ENCODE measurements around the gene CAMTA1.

Gene CAMTA1

GRCh38 chr1:7025013-7025412 is 239.8 kb downstream of the CAMTA1 start:
- Histone ChIP-seq H3K27me3 (ENCODE audit: control insufficient read depth, insufficient read depth, low read length) (no peaks in the 10 kb centered on the region), H3K9me3 (ENCODE audit: control insufficient read depth, insufficient read depth, low read depth, low read length) (no peaks in the 10 kb centered on the region), H3K27ac (ENCODE audit: low read depth, low read length) (no peak overlapping the region), H3K36me3 (ENCODE audit: control insufficient read depth, insufficient read depth, low read length) (no peaks in the 10 kb centered on the region), H3K4me1 (ENCODE audit: control insufficient read depth, insufficient read depth, low read length) (peaks cover 15% of the 10 kb centered on the region), H3K9ac (ENCODE audit: low read length) (no peak overlapping the region), H3K4me3 (ENCODE audit: low read depth, low read length) (no peak overlapping the region)

GRCh38 chr1:7026169-7026568 is 240.9 kb downstream of the CAMTA1 start:
- Histone ChIP-seq H3K9me3 (ENCODE audit: control insufficient read depth, insufficient read depth, low read depth, low read length) (no peaks in the 10 kb centered on the region), H3K27ac (ENCODE audit: low read depth, low read length) (no peak overlapping the region), H3K4me3 (ENCODE audit: low read depth, low read length) (no peak overlapping the region), H3K27me3 (ENCODE audit: control insufficient read depth, insufficient read depth, low read length) (no peaks in the 10 kb centered on the region), H3K9ac (ENCODE audit: low read length) (no peak overlapping the region), H3K4me1 (ENCODE audit: control insufficient read depth, insufficient read depth, low read length) (peaks cover 14% of the 10 kb centered on the region), H3K36me3 (ENCODE audit: control insufficient read depth, insufficient read depth, low read length) (no peaks in the 10 kb centered on the region)

GRCh38 chr1:7032992-7033391 is 247.7 kb downstream of the CAMTA1 start:
- H3K4me1 ChIP-seq (ENCODE audit: control insufficient read depth, insufficient read depth, low read length): no peaks in the 10 kb centered on the region
- H3K27ac ChIP-seq (ENCODE audit: low read depth, low read length): no peak overlapping the region
- no peaks in the 10 kb centered on the region for H3K36me3 ChIP-seq (ENCODE audit: control insufficient read depth, insufficient read depth, low read length)
- H3K9me3 ChIP-seq (ENCODE audit: control insufficient read depth, insufficient read depth, low read depth, low read length): peaks cover 7% of the 10 kb centered on the region
- no peak overlapping the region for H3K4me3 ChIP-seq (ENCODE audit: low read depth, low read length)
- H3K27me3 ChIP-seq (ENCODE audit: control insufficient read depth, insufficient read depth, low read length): no peaks in the 10 kb centered on the region
- no peak overlapping the region for H3K9ac ChIP-seq (ENCODE audit: low read length)

GRCh38 chr1:7036386-7036785 is 251.1 kb downstream of the CAMTA1 start:
- no peaks in the 10 kb centered on the region for H3K27me3 ChIP-seq (ENCODE audit: control insufficient read depth, insufficient read depth, low read length)
- no peak overlapping the region for H3K9ac ChIP-seq (ENCODE audit: low read length)

GRCh38 chr1:7039590-7040220 is 254.5 kb downstream of the CAMTA1 start:
- Histone ChIP-seq H3K9me3 (ENCODE audit: control insufficient read depth, insufficient read depth, low read depth, low read length) (no peaks in the 10 kb centered on the region), H3K4me3 (ENCODE audit: low read depth, low read length) (no peak overlapping the region), H3K9ac (ENCODE audit: low read length) (no peak overlapping the region), H3K27me3 (ENCODE audit: control insufficient read depth, insufficient read depth, low read length) (no peaks in the 10 kb centered on the region), H3K36me3 (ENCODE audit: control insufficient read depth, insufficient read depth, low read length) (no peaks in the 10 kb centered on the region), H3K4me1 (ENCODE audit: control insufficient read depth, insufficient read depth, low read length) (peaks cover 22% of the 10 kb centered on the region), H3K27ac (ENCODE audit: low read depth, low read length) (no peak overlapping the region)

More at GRCh38 chr1:7036386-7036785, 251.1 kb downstream of the CAMTA1 start:
- no peak overlapping the region for H3K4me3 ChIP-seq (ENCODE audit: low read depth, low read length)
- peaks cover 7% of the 10 kb centered on the region for H3K9me3 ChIP-seq (ENCODE audit: control insufficient read depth, insufficient read depth, low read depth, low read length)
- H3K36me3 ChIP-seq (ENCODE audit: control insufficient read depth, insufficient read depth, low read length): no peaks in the 10 kb centered on the region
- no peaks in the 10 kb centered on the region for H3K4me1 ChIP-seq (ENCODE audit: control insufficient read depth, insufficient read depth, low read length)
- H3K27ac ChIP-seq (ENCODE audit: low read depth, low read length): no peak overlapping the region

GRCh38 chr1:7040969-7041695 is 255.9 kb downstream of the CAMTA1 start:
- Histone ChIP-seq H3K4me3 (ENCODE audit: low read depth, low read length) (no peak overlapping the region), H3K4me1 (ENCODE audit: control insufficient read depth, insufficient read depth, low read length) (peaks cover 22% of the 10 kb centered on the region), H3K9me3 (ENCODE audit: control insufficient read depth, insufficient read depth, low read depth, low read length) (no peaks in the 10 kb centered on the region), H3K27ac (ENCODE audit: low read depth, low read length) (no peak overlapping the region), H3K27me3 (ENCODE audit: control insufficient read depth, insufficient read depth, low read length) (no peaks in the 10 kb centered on the region), H3K36me3 (ENCODE audit: control insufficient read depth, insufficient read depth, low read length) (no peaks in the 10 kb centered on the region), H3K9ac (ENCODE audit: low read length) (no peak overlapping the region)

GRCh38 chr1:7042322-7043190 is 257.3 kb downstream of the CAMTA1 start:
- H3K36me3 ChIP-seq (ENCODE audit: control insufficient read depth, insufficient read depth, low read length): no peaks in the 10 kb centered on the region
- no peak overlapping the region for H3K9ac ChIP-seq (ENCODE audit: low read length)
- no peak overlapping the region for H3K4me3 ChIP-seq (ENCODE audit: low read depth, low read length)
- no peak overlapping the region for H3K27ac ChIP-seq (ENCODE audit: low read depth, low read length)
- no peaks in the 10 kb centered on the region for H3K9me3 ChIP-seq (ENCODE audit: control insufficient read depth, insufficient read depth, low read depth, low read length)
- H3K4me1 ChIP-seq (ENCODE audit: control insufficient read depth, insufficient read depth, low read length): peaks cover 22% of the 10 kb centered on the region
- H3K27me3 ChIP-seq (ENCODE audit: control insufficient read depth, insufficient read depth, low read length): no peaks in the 10 kb centered on the region

- no peak overlapping the region for H3K9ac ChIP-seq (ENCODE audit: low read length)
- no peaks in the 10 kb centered on the region for H3K36me3 ChIP-seq (ENCODE audit: control insufficient read depth, insufficient read depth, low read length)
- H3K27me3 ChIP-seq (ENCODE audit: control insufficient read depth, insufficient read depth, low read length): no peaks in the 10 kb centered on the region
- H3K4me3 ChIP-seq (ENCODE audit: low read depth, low read length): no peak overlapping the region
- H3K9me3 ChIP-seq (ENCODE audit: control insufficient read depth, insufficient read depth, low read depth, low read length): no peaks in the 10 kb centered on the region
- H3K27ac ChIP-seq (ENCODE audit: low read depth, low read length): no peak overlapping the region
- H3K4me1 ChIP-seq (ENCODE audit: control insufficient read depth, insufficient read depth, low read length): peaks cover 22% of the 10 kb centered on the region
These were observed 257.9 kb downstream of the CAMTA1 start for GRCh38 chr1:7043191-7043549.

GRCh38 chr1:7043719-7044535 is 258.7 kb downstream of the CAMTA1 start:
- H3K4me3 ChIP-seq (ENCODE audit: low read depth, low read length): no peak overlapping the region
- no peak overlapping the region for H3K27ac ChIP-seq (ENCODE audit: low read depth, low read length)
- H3K4me1 ChIP-seq (ENCODE audit: control insufficient read depth, insufficient read depth, low read length): peaks cover 22% of the 10 kb centered on the region
- H3K9ac ChIP-seq (ENCODE audit: low read length): no peak overlapping the region
- no peaks in the 10 kb centered on the region for H3K27me3 ChIP-seq (ENCODE audit: control insufficient read depth, insufficient read depth, low read length)
- no peaks in the 10 kb centered on the region for H3K36me3 ChIP-seq (ENCODE audit: control insufficient read depth, insufficient read depth, low read length)
- no peaks in the 10 kb centered on the region for H3K9me3 ChIP-seq (ENCODE audit: control insufficient read depth, insufficient read depth, low read depth, low read length)

GRCh38 chr1:7045897-7046296 is 260.6 kb downstream of the CAMTA1 start:
- H3K4me1 ChIP-seq (ENCODE audit: control insufficient read depth, insufficient read depth, low read length): peaks cover 22% of the 10 kb centered on the region
- no peak overlapping the region for H3K4me3 ChIP-seq (ENCODE audit: low read depth, low read length)
- H3K9ac ChIP-seq (ENCODE audit: low read length): no peak overlapping the region
- H3K9me3 ChIP-seq (ENCODE audit: control insufficient read depth, insufficient read depth, low read depth, low read length): no peaks in the 10 kb centered on the region
- H3K27ac ChIP-seq (ENCODE audit: low read depth, low read length): no peak overlapping the region
- no peaks in the 10 kb centered on the region for H3K36me3 ChIP-seq (ENCODE audit: control insufficient read depth, insufficient read depth, low read length)
- H3K27me3 ChIP-seq (ENCODE audit: control insufficient read depth, insufficient read depth, low read length): no peaks in the 10 kb centered on the region
